ENCODE results near the gene EPN1. TPM values are rescaled to one million over a fixed set of nuclear protein-coding genes. Genes with fewer than 3 reads are reported as not detected.

Gene EPN1
- total and polyA plus RNA-seq, 2 of the 13 experiments (the other 11 are each of a cell fraction or from before 2014, with no cell fraction given) = 28.9 to 31.7 TPM

- DNase-seq (ENCODE audit: low spot score) (no peak), FAIRE-seq (no peak), ATAC-seq (no peak)
- no peak overlapping the region for H2AFZ ChIP-seq (ENCODE audit: low read length)
- H3K4me3 ChIP-seq (replicated peaks in 1 of 3; ENCODE audit: insufficient read depth in 1 of 3, low read depth in 2 of 3, low read length in 3 of 3) = peak overlapping the region; percentile 78 to 97 (median 85)
- peaks cover 44% of the 10 kb centered on the region for H4K20me1 ChIP-seq (ENCODE audit: insufficient read depth, low read length)
- no peaks in the 10 kb centered on the region for H3K9me3 ChIP-seq (ENCODE audit: low read length)
- intact Hi-C loops (cut with micrococcal nuclease; ENCODE audit: unreplicated experiment) (no loop called here), in situ Hi-C loops (cut with HindIII; ENCODE audit: extremely low pct_ligation_motif_present, low pct_unique_long_range_greater_than_20kb) (no loop called here)
- peaks cover 7 to 17% of the 10 kb centered on the region in 2 experiments for H3K36me3 ChIP-seq (replicated peaks in 1 of 2; ENCODE audit: control insufficient read depth in 1 of 2, insufficient read depth in 2 of 2, low read length in 2 of 2)
- CTCF ChIA-PET (ENCODE audit: low intra/inter-chr PET ratio, low total read pairs) = no interaction called here
- H3K4me2 ChIP-seq (ENCODE audit: low read depth, low read length) = peak overlapping the region; percentile 89
- peaks cover 24% of the 10 kb centered on the region for H3K4me1 ChIP-seq (ENCODE audit: insufficient read depth, low read length)
- peak overlapping the region; percentile 100 for H3K9ac ChIP-seq (ENCODE audit: insufficient read depth, low read depth, low read length)
- H3K27ac ChIP-seq (ENCODE audit: extremely low read length, insufficient read depth, low read length) = peak overlapping the region; percentile 99
- BruUV-seq (replicated peaks) = TSS peak; percentile 58
- POLR2A ChIA-PET = interaction anchor here (2.1 kb wide), 1 partner anchor 8 kb away, joined by 5 read pairs; the partner anchor contains the start of gene CCDC106
- H3K27me3 ChIP-seq (ENCODE audit: control insufficient read depth in 1 of 2, insufficient read depth in 2 of 2, low read length in 2 of 2) = no peaks in the 10 kb centered on the region; a peak in 1 of 5 replicates
- under 1% methylated on average over 19 of the region's 19 CpGs for whole genome bisulfite sequencing (ENCODE audit: low lambda C conversion rate)
- H3K79me2 ChIP-seq (ENCODE audit: insufficient read depth, low read length) = peaks cover 49% of the 10 kb centered on the region
- TF ChIP-seq ZFP1 (CRISPR knock-in tag; IDR thresholded peaks at IDR 0.05) (0 out of 2 replicates have a peak, but pooled peaks have one; percentile 11), ZNF605 (CRISPR knock-in tag; IDR thresholded peaks at IDR 0.05) (no peak), ZFYVE20 (CRISPR knock-in tag; IDR thresholded peaks at IDR 0.05; ENCODE audit: borderline replicate concordance, low read depth) (no peak), SOX5 (CRISPR knock-in tag; IDR thresholded peaks at IDR 0.05; ENCODE audit: borderline replicate concordance) (no peak), ZBTB1 (CRISPR knock-in tag; IDR thresholded peaks at IDR 0.05; ENCODE audit: borderline replicate concordance) (no peak), ZNF547 (CRISPR knock-in tag; IDR thresholded peaks at IDR 0.05) (peak; percentile 10; the same call in 1 of the 2 replicates), ZSCAN29 (CRISPR knock-in tag; conservative IDR thresholded peaks at IDR 0.05) (no peak), ELF4 (CRISPR knock-in tag; IDR thresholded peaks at IDR 0.05; ENCODE audit: borderline replicate concordance) (no peak), KLF16 (CRISPR knock-in tag; IDR thresholded peaks at IDR 0.05) (no peak), ZNF207 (IDR thresholded peaks at IDR 0.05; ENCODE audit: borderline replicate concordance) (no peak), RELA (CRISPR knock-in tag; IDR thresholded peaks at IDR 0.05) (no peak), TFDP1 (CRISPR knock-in tag; IDR thresholded peaks at IDR 0.05; ENCODE audit: borderline replicate concordance) (no peak), TAF15 (IDR thresholded peaks at IDR 0.05; ENCODE audit: low read depth, low read length, poor library complexity, severe bottlenecking) (no peak), KDM1A (CRISPR knock-in tag; IDR thresholded peaks at IDR 0.05) (no peak), YEATS4 (CRISPR knock-in tag; IDR thresholded peaks at IDR 0.05; ENCODE audit: borderline replicate concordance) (0 out of 2 replicates have a peak, but pooled peaks have one; percentile 11), ZSCAN31 (CRISPR knock-in tag; IDR thresholded peaks at IDR 0.05; ENCODE audit: low read depth) (peak; percentile 1; the same call in 1 of the 2 replicates), ZNF44 (CRISPR knock-in tag; IDR thresholded peaks at IDR 0.05) (no peak), REL (CRISPR knock-in tag; conservative IDR thresholded peaks at IDR 0.05) (no peak)
- TF ChIP-seq, protein P1, sequence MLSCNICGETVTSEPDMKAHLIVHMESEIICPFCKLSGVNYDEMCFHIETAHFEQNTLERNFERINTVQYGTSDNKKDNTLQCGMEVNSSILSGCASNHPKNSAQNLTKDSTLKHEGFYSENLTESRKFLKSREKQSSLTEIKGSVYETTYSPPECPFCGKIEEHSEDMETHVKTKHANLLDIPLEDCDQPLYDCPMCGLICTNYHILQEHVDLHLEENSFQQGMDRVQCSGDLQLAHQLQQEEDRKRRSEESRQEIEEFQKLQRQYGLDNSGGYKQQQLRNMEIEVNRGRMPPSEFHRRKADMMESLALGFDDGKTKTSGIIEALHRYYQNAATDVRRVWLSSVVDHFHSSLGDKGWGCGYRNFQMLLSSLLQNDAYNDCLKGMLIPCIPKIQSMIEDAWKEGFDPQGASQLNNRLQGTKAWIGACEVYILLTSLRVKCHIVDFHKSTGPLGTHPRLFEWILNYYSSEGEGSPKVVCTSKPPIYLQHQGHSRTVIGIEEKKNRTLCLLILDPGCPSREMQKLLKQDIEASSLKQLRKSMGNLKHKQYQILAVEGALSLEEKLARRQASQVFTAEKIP (CRISPR knock-in tag; IDR thresholded peaks at IDR 0.05; ENCODE audit: borderline replicate concordance) = no peak
- TF ChIP-seq, protein P2, sequence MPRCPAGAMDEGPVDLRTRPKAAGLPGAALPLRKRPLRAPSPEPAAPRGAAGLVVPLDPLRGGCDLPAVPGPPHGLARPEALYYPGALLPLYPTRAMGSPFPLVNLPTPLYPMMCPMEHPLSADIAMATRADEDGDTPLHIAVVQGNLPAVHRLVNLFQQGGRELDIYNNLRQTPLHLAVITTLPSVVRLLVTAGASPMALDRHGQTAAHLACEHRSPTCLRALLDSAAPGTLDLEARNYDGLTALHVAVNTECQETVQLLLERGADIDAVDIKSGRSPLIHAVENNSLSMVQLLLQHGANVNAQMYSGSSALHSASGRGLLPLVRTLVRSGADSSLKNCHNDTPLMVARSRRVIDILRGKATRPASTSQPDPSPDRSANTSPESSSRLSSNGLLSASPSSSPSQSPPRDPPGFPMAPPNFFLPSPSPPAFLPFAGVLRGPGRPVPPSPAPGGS (CRISPR knock-in tag; IDR thresholded peaks at IDR 0.05) = no peak
- TF ChIP-seq, protein P3, sequence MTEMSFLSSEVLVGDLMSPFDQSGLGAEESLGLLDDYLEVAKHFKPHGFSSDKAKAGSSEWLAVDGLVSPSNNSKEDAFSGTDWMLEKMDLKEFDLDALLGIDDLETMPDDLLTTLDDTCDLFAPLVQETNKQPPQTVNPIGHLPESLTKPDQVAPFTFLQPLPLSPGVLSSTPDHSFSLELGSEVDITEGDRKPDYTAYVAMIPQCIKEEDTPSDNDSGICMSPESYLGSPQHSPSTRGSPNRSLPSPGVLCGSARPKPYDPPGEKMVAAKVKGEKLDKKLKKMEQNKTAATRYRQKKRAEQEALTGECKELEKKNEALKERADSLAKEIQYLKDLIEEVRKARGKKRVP (CRISPR knock-in tag; IDR thresholded peaks at IDR 0.05) = no peak
Measured at GRCh38 chr19:55655648-55656040, 19.4 kb upstream of the EPN1 start.
